PFSK-1 (cell line): ENCODE results near the gene FAM120C.

Experiments used
- FOXP2 ChIP-seq: optimal IDR thresholded peaks from 2 replicates; pipeline ENCODE3; 2011; ENCODE audit warnings: borderline replicate concordance, control low read depth, inconsistent platforms; ENCODE audit not compliant: insufficient read depth; ENCODE audit errors: extremely low read length, extremely low read depth
- POLR2AphosphoS5 ChIP-seq: IDR thresholded peaks from 2 replicates; pipeline ENCODE4 v1.6.1; 2012; ENCODE audit warnings: low read depth, mild to moderate bottlenecking, control low read depth, low read length, moderate library complexity
- SIN3A ChIP-seq: IDR thresholded peaks from 2 replicates; pipeline ENCODE4 v1.6.1; 2012; ENCODE audit warnings: mild to moderate bottlenecking, low read length, moderate library complexity, borderline replicate concordance; ENCODE audit not compliant: insufficient read depth
- TAF1 ChIP-seq: IDR thresholded peaks from 2 replicates; pipeline ENCODE4 v1.6.1; 2012; ENCODE audit warnings: low read length, control low read depth, borderline replicate concordance; ENCODE audit not compliant: insufficient read depth
- TF ChIP-seq, protein P1 (sequence below), 2 experiments: IDR thresholded peaks; 2 replicates each; pipeline versions ENCODE4 v1.6.1 to v1.8.0; 2011 to 2012; ENCODE audit warnings: low read depth in 2 of 2, low read length in 2 of 2, control low read depth in 1 of 2, inconsistent platforms in 1 of 2, mild to moderate bottlenecking in 1 of 2, moderate library complexity in 1 of 2; ENCODE audit not compliant: insufficient read depth in 1 of 2

FAM120C gene

DNA sequence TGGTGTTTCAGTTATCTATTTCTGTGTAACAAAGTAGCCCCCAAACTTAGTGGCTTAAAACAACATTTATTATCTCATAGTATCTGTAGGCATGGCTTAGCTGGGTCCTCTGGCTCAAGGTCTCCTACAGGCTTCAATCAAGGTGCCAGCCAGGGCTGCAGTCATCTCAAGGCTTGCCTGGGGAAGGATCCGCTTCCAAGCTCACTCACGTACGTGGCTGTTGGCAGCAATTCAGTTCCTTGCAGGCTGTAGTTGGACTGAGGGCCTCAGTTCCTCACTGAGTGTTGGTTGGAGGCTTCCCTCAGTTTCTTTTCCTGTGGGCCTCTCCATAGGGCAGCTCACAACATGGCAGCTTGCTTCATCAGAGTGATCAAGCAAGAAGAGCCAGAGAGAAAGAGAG is 9.3 kb downstream of the FAM120C start:
- TF ChIP-seq FOXP2 (no peak), TAF1 (no peak), POLR2AphosphoS5 (no peak), SIN3A (no peak)
- TF ChIP-seq, protein P1, sequence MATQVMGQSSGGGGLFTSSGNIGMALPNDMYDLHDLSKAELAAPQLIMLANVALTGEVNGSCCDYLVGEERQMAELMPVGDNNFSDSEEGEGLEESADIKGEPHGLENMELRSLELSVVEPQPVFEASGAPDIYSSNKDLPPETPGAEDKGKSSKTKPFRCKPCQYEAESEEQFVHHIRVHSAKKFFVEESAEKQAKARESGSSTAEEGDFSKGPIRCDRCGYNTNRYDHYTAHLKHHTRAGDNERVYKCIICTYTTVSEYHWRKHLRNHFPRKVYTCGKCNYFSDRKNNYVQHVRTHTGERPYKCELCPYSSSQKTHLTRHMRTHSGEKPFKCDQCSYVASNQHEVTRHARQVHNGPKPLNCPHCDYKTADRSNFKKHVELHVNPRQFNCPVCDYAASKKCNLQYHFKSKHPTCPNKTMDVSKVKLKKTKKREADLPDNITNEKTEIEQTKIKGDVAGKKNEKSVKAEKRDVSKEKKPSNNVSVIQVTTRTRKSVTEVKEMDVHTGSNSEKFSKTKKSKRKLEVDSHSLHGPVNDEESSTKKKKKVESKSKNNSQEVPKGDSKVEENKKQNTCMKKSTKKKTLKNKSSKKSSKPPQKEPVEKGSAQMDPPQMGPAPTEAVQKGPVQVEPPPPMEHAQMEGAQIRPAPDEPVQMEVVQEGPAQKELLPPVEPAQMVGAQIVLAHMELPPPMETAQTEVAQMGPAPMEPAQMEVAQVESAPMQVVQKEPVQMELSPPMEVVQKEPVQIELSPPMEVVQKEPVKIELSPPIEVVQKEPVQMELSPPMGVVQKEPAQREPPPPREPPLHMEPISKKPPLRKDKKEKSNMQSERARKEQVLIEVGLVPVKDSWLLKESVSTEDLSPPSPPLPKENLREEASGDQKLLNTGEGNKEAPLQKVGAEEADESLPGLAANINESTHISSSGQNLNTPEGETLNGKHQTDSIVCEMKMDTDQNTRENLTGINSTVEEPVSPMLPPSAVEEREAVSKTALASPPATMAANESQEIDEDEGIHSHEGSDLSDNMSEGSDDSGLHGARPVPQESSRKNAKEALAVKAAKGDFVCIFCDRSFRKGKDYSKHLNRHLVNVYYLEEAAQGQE (IDR thresholded peaks at IDR 0.05; ENCODE audit: insufficient read depth in 1 of 2, low read depth in 2 of 2, low read length in 2 of 2), result no peak

DNA sequence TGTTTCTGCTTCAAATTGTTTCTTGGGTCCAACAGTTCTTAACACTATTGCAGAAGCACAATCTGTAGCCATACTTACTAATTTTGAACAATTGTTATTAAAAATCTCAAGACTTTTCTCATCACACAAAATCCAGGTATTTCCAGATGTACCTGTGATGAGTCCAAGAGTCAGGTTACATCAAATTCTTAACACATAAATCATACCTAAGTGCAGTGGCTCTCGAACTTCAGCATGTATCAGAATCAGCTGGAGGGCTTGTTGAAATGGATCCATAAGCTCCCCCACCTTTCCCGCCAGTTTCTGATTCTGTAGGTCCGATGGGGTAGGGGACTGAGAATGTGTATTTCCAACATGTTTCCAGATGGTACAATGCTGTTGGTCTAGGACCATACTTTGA is 10.6 kb downstream of the FAM120C start:
- TF ChIP-seq TAF1 (no peak), SIN3A (no peak), FOXP2 (no peak), POLR2AphosphoS5 (no peak)
- TF ChIP-seq, protein P1 (IDR thresholded peaks at IDR 0.05; ENCODE audit: insufficient read depth in 1 of 2, low read depth in 2 of 2, low read length in 2 of 2), result no peak

DNA sequence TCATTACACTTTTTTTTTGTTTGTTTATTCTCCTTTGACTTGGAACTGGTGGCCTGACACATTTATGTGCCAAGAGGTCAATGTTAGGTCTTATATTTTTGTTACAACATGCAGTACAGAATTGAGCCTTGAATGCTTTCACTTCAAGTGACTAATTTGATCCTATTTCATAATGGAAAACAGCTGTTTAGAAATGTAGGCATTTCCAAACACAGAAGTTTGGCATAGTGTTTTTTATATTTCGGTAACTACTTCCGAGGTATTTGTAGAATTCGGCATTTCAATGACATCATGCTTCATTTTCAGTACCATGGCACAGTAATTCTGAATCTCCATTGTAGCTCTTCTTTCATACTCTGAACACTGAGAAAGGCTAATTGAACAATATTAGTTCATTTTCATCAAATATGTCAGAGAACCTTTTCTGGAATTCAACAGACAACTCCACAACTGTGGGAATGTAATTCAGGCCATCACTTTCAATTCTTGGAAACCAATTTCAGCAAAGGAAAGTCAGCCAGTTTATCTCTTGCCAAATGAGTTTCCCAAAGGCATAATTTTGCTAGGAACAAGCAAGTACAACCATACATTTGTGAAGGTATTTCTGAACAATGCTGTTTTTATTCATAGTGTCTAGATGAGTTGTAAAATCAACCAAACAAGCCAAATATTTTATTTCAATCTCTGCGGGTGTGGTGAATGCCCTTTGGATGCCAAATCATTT is 11.4 kb downstream of the FAM120C start:
- TF ChIP-seq POLR2AphosphoS5 (no peak), SIN3A (no peak), FOXP2 (no peak)
- TF ChIP-seq, protein P1 (IDR thresholded peaks at IDR 0.05; ENCODE audit: insufficient read depth in 1 of 2, low read depth in 2 of 2, low read length in 2 of 2), result no peak

DNA sequence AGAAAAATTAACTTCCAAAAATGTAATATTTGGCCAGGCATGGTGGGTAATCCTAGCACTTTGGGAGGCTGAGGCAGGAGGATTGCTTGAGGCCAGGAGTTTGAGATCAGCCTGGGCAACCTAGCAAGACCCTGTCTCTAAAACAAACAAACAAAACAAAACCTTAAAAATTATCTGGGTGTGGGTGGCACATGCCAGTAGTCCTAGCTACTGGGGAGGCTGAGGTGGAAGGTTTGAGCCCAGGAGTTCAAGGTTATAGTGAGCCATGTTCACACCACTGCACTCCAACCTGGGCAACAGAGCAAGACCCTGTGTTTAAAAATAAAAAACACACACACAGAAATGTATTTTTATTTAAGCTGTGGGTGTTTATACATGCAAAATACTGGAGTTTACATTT is 12.0 kb downstream of the FAM120C start:
- no peak for TF ChIP-seq POLR2AphosphoS5
- TF ChIP-seq SIN3A, result no peak
- TF ChIP-seq FOXP2, result no peak
- TF ChIP-seq, protein P1 (IDR thresholded peaks at IDR 0.05; ENCODE audit: insufficient read depth in 1 of 2, low read depth in 2 of 2, low read length in 2 of 2), result no peak
- TF ChIP-seq TAF1, result no peak

DNA sequence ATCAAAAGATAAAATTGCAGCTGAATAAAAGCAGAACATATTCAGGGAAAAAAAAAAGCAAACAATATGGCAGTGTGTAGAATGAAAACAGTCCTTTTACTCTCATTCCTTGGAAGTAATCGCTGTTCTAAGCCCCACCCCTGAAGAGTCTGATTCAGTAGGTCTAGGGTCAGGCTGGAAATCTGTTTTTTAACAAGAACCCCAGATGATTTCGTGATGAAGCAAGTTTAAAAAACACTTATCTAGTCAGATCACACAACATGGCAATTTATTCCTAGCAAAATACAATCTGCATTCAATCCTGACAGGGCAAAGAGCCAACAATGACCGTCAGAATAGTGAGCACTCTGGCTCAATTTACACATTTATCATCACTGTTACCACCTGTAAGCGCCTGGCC is 16.1 kb downstream of the FAM120C start:
- TF ChIP-seq TAF1, result no peak
- TF ChIP-seq SIN3A, result no peak
